GM12873 (cell line): ENCODE measurements around the gene MBL2.

Experiments
- CTCF ChIP-seq: IDR thresholded peaks from 2 replicates; pipeline ENCODE4 v1.5.1; 2012; ENCODE audit warnings: low read depth, mild to moderate bottlenecking, moderate library complexity, low read length, control low read depth; ENCODE audit not compliant: insufficient read depth; ENCODE audit errors: missing control alignments

The MBL2 gene

GRCh38 chr10:52772623-52773022 is at the start of gene MBL2:
MBL2 (minus strand) TSS chr10:52772784; CDS start chr10:52771635, 1,149 bp downstream.
- TF ChIP-seq CTCF: no peak

GRCh38 chr10:52820309-52820708 is 47.7 kb upstream of the MBL2 start:
- no peak for TF ChIP-seq CTCF

- peak; percentile 74 for TF ChIP-seq CTCF
Measured at GRCh38 chr10:52818019-52818418, 45.4 kb upstream of the MBL2 start.

- no peak for TF ChIP-seq CTCF
Measured at GRCh38 chr10:52814506-52814905, 41.9 kb upstream of the MBL2 start.

- no peak for TF ChIP-seq CTCF
Measured at GRCh38 chr10:52811776-52812175, 39.2 kb upstream of the MBL2 start.

- TF ChIP-seq CTCF: no peak
Measured at GRCh38 chr10:52810761-52811160, 38.2 kb upstream of the MBL2 start.

- no peak for TF ChIP-seq CTCF
Measured at GRCh38 chr10:52807803-52808202, 35.2 kb upstream of the MBL2 start.
